GM23338 (cell line): ENCODE results near the gene RMC1. TPM values are rescaled to one million over a fixed set of nuclear protein-coding genes. Genes with fewer than 3 reads are reported as not detected.

Experiments
- ATAC-seq: fragments of 200-7000 bp; cut with Tn5 transposase; 3 replicates; pipeline ENCODE4 v1.9.1; 2020
- DNase-seq: peaks from one replicate; pipeline ENCODE4 v3.0.0-alpha.2; 2015; ENCODE audit warnings: low spot score
- H2AFZ ChIP-seq: fragments of 200-600 bp; sonication (generic); 2 replicates; pipeline ENCODE4 v1.8.0; 2016; ENCODE audit warnings: antibody characterized with exemption, mild to moderate bottlenecking, moderate library complexity
- H3F3A ChIP-seq: fragments of 200-600 bp; sonication (generic); replicated peaks from 2 replicates; pipeline ENCODE4 v1.8.0; 2017; ENCODE audit warnings: antibody characterized with exemption, mixed run types, low read depth
- H3K27ac ChIP-seq: fragments of 200-600 bp; sonication (generic); 2 replicates; pipeline ENCODE4 v1.6.1; 2016; ENCODE audit warnings: low read depth
- H3K27me3 ChIP-seq: fragments of 200-600 bp; sonication (generic); 2 replicates; pipeline ENCODE4 v1.8.0; 2016; ENCODE audit warnings: mild to moderate bottlenecking, mixed run types, moderate library complexity; ENCODE audit not compliant: insufficient read depth
- H3K36me3 ChIP-seq: fragments of 200-600 bp; sonication (generic); 2 replicates; pipeline ENCODE4 v1.8.0; 2016; ENCODE audit warnings: mild to moderate bottlenecking; ENCODE audit not compliant: insufficient read depth
- H3K4me1 ChIP-seq: fragments of 200-600 bp; sonication (generic); 2 replicates; pipeline ENCODE4 v1.8.0; 2016; ENCODE audit warnings: mild to moderate bottlenecking, moderate library complexity; ENCODE audit not compliant: insufficient read depth
- H3K4me2 ChIP-seq: fragments of 200-600 bp; sonication (generic); 2 replicates; pipeline ENCODE4 v1.7.1; 2017; ENCODE audit warnings: mixed run types
- H3K4me3 ChIP-seq: fragments of 200-600 bp; sonication (generic); 2 replicates; pipeline ENCODE4 v1.6.1; 2016; ENCODE audit warnings: mixed run types
- H3K79me2 ChIP-seq: fragments of 200-600 bp; sonication (generic); replicated peaks from 2 replicates; pipeline ENCODE4 v1.8.0; 2017; ENCODE audit warnings: mild to moderate bottlenecking; ENCODE audit not compliant: insufficient read depth
- H3K9me2 ChIP-seq: fragments of 200-600 bp; sonication (generic); 2 replicates; pipeline ENCODE4 v1.8.0; 2017; ENCODE audit not compliant: insufficient read depth
- H4K20me1 ChIP-seq: fragments of 200-600 bp; sonication (generic); replicated peaks from 2 replicates; pipeline ENCODE4 v1.8.0; 2017; ENCODE audit warnings: mild to moderate bottlenecking; ENCODE audit not compliant: insufficient read depth
- H3K27ac Mint-ChIP-seq: 2 replicates; pipeline ENCODE4 v1.8.0; 2020; ENCODE audit warnings: inconsistent platforms, mild to moderate bottlenecking, moderate library complexity, mixed read lengths
- H3K27me3 Mint-ChIP-seq: 3 replicates; pipeline ENCODE4 v1.8.0; 2022; ENCODE audit warnings: low read depth, mild to moderate bottlenecking, moderate library complexity, mixed read lengths, inconsistent platforms; ENCODE audit not compliant: insufficient read depth, poor library complexity
- H3K36me3 Mint-ChIP-seq: 3 replicates; pipeline ENCODE4 v1.8.0; 2021; ENCODE audit warnings: low read depth, mild to moderate bottlenecking, inconsistent platforms, moderate library complexity, mixed read lengths
- H3K4me1 Mint-ChIP-seq: 3 replicates; pipeline ENCODE4 v1.8.0; 2020; ENCODE audit warnings: mild to moderate bottlenecking, inconsistent platforms, mixed read lengths
- H3K4me3 Mint-ChIP-seq: 3 replicates; pipeline ENCODE4 v1.8.0; 2021; ENCODE audit warnings: moderate library complexity, mild to moderate bottlenecking, inconsistent platforms, mixed read lengths
- H3K9me3 Mint-ChIP-seq: 3 replicates; pipeline ENCODE4 v1.8.0; 2020; ENCODE audit warnings: moderate library complexity, mild to moderate bottlenecking, inconsistent platforms, mixed read lengths
- CREB1 ChIP-seq: fragments of 250-450 bp; sonication (Bioruptor Pico); IDR thresholded peaks from 2 replicates; pipeline ENCODE4 v1.5.0; 2020; ENCODE audit warnings: low read depth, mild to moderate bottlenecking, moderate library complexity
- CTCF ChIP-seq, 2 experiments: fragments of 200-600 bp in 1 of 2; sonication (generic) in 1 of 2; conservative IDR thresholded peaks; 2 replicates each; pipeline versions ENCODE4 v1.5.1 to v1.6.1; 2016 to 2017; ENCODE audit warnings: antibody characterized with exemption in 2 of 2, low read depth in 2 of 2, mild to moderate bottlenecking in 2 of 2, moderate library complexity in 1 of 2
- EZH2 ChIP-seq: fragments of 200-600 bp; sonication (generic); IDR thresholded peaks from one replicate; pipeline ENCODE4 v1.8.0; 2017; ENCODE audit warnings: antibody characterized with exemption, mild to moderate bottlenecking, low read depth; ENCODE audit not compliant: unreplicated experiment
- EZH2phosphoT487 ChIP-seq: fragments of 200-600 bp; sonication (generic); IDR thresholded peaks from one replicate; pipeline ENCODE4 v1.8.1; 2018; ENCODE audit warnings: antibody characterized with exemption; ENCODE audit not compliant: unreplicated experiment
- JUNB ChIP-seq: IDR thresholded peaks from one replicate; pipeline ENCODE4 v1.6.1; 2016; ENCODE audit warnings: antibody characterized with exemption; ENCODE audit not compliant: unreplicated experiment
- NANOG ChIP-seq: IDR thresholded peaks from 2 replicates; pipeline ENCODE4 v1.6.1; 2016; ENCODE audit warnings: antibody characterized with exemption, borderline replicate concordance
- POLR2AphosphoS5 ChIP-seq: IDR thresholded peaks from 2 replicates; pipeline ENCODE4 v1.6.1; 2016; ENCODE audit warnings: antibody characterized with exemption, low read depth
- REST ChIP-seq: IDR thresholded peaks from one replicate; pipeline ENCODE4 v1.6.1; 2018; ENCODE audit warnings: antibody characterized with exemption; ENCODE audit not compliant: unreplicated experiment
- STAT1 ChIP-seq: IDR thresholded peaks from one replicate; pipeline ENCODE4 v1.6.1; 2016; ENCODE audit warnings: antibody characterized with exemption; ENCODE audit not compliant: unreplicated experiment
- ZNF114 ChIP-seq: fragments of 250-450 bp; sonication (Bioruptor Pico); IDR thresholded peaks from 2 replicates; pipeline ENCODE4 v1.5.0; 2020; ENCODE audit warnings: mild to moderate bottlenecking, moderate library complexity
- ZNF462 ChIP-seq: fragments of 250-450 bp; sonication (Bioruptor Pico); IDR thresholded peaks from 2 replicates; pipeline ENCODE4 v1.5.0; 2020; ENCODE audit warnings: mild to moderate bottlenecking, moderate library complexity
- polyA plus RNA-seq: library from polyadenylated mRNA; unstranded; fragments of >200 nt; fragmentation: Nextera tagmentation; extraction: Ambion mirVana; gene quantifications from 2 replicates; pipeline ENCODE4 v1.2.1, GENCODE V29; 2016
- total RNA-seq: library from RNA; depleted of rRNA; stranded (reverse); fragments of >200 nt; shearing (Covaris generic); gene quantifications from 2 replicates; pipeline ENCODE4 v1.2.3, GENCODE V29; 2014

RMC1 gene
- total and polyA plus RNA-seq, 2 experiments from 2014 or later, result 18.9 to 24.6 TPM

- Histone ChIP-seq H3K4me1 (no peaks in the 10 kb centered on the region), H3K79me2 (no peaks in the 10 kb centered on the region), H3K36me3 (peaks cover 70% of the 10 kb centered on the region), H3K9me2 (no peaks in the 10 kb centered on the region), H3K27ac (no peak overlapping the region), H3K27me3 (no peaks in the 10 kb centered on the region), H3K4me2 (no peak overlapping the region), H4K20me1 (peaks cover 11% of the 10 kb centered on the region; the same call in 1 of the 2 replicates), H3F3A (no peaks in the 10 kb centered on the region), H2AFZ (no peak overlapping the region), H3K4me3 (no peak overlapping the region)
- H3K4me3 Mint-ChIP-seq, result no peak overlapping the region
- ATAC-seq, result no peak
- no peaks in the 10 kb centered on the region for H3K27me3 Mint-ChIP-seq
- no peaks in the 10 kb centered on the region for H3K4me1 Mint-ChIP-seq
- no peak for TF ChIP-seq REST
- no peak for TF ChIP-seq CREB1 (CRISPR knock-in tag)
- no peak for TF ChIP-seq ZNF114
- TF ChIP-seq EZH2phosphoT487, result no peak
- TF ChIP-seq STAT1, result no peak
- TF ChIP-seq JUNB, result no peak
- no peak for TF ChIP-seq EZH2
- TF ChIP-seq CTCF (conservative IDR thresholded peaks at IDR 0.05; ENCODE audit: low read depth in 2 of 2), result no peak
- no peak for TF ChIP-seq POLR2AphosphoS5
- no peak for TF ChIP-seq NANOG
- TF ChIP-seq ZNF462 (CRISPR knock-in tag), result no peak
- H3K9me3 Mint-ChIP-seq, result no peaks in the 10 kb centered on the region
- no peak for DNase-seq
- peaks cover 79% of the 10 kb centered on the region for H3K36me3 Mint-ChIP-seq
- H3K27ac Mint-ChIP-seq, result no peak overlapping the region
Observed at GRCh38 chr18:23537274-23537673, 34.0 kb downstream of the RMC1 start.
